ENCODE results near the gene BCL2L1. TPM values are rescaled to one million over a fixed set of nuclear protein-coding genes. Genes with fewer than 3 reads are reported as not detected.

The BCL2L1 gene
- total RNA-seq, 1 experiment from 2014 or later: 53.6 TPM

GRCh38 chr20:31708736-31709534 is 13.7 kb downstream of the BCL2L1 start:
- DNase-seq: no peak
- Histone ChIP-seq H3K27me3 (ENCODE audit: control insufficient read depth, insufficient read depth, low read length) (no peaks in the 10 kb centered on the region), H3K36me3 (replicated peaks; ENCODE audit: control insufficient read depth, insufficient read depth, low read length) (peaks cover 3% of the 10 kb centered on the region), H3K4me3 (ENCODE audit: insufficient read depth, low read depth, low read length) (no peak overlapping the region)

- peak; percentile 78 for DNase-seq
Observed at GRCh38 chr20:31707994-31708735, 14.5 kb downstream of the BCL2L1 start.

GRCh38 chr20:31707258-31707615 is 15.4 kb downstream of the BCL2L1 start:
- Histone ChIP-seq H3K36me3 (replicated peaks; ENCODE audit: control insufficient read depth, insufficient read depth, low read length) (peaks cover 3% of the 10 kb centered on the region), H3K4me3 (ENCODE audit: insufficient read depth, low read depth, low read length) (no peak overlapping the region), H3K27me3 (ENCODE audit: control insufficient read depth, insufficient read depth, low read length) (no peaks in the 10 kb centered on the region)
- DNase-seq: no peak

More at GRCh38 chr20:31707994-31708735, 14.5 kb downstream of the BCL2L1 start:
- H3K36me3 ChIP-seq (replicated peaks; ENCODE audit: control insufficient read depth, insufficient read depth, low read length): peaks cover 3% of the 10 kb centered on the region
- H3K27me3 ChIP-seq (ENCODE audit: control insufficient read depth, insufficient read depth, low read length): no peaks in the 10 kb centered on the region
- no peak overlapping the region for H3K4me3 ChIP-seq (ENCODE audit: insufficient read depth, low read depth, low read length)

GRCh38 chr20:31706607-31707257 is 15.9 kb downstream of the BCL2L1 start:
- DNase-seq: no peak
- H3K36me3 ChIP-seq (replicated peaks; ENCODE audit: control insufficient read depth, insufficient read depth, low read length): peaks cover 3% of the 10 kb centered on the region
- no peak overlapping the region for H3K4me3 ChIP-seq (ENCODE audit: insufficient read depth, low read depth, low read length)
- H3K27me3 ChIP-seq (ENCODE audit: control insufficient read depth, insufficient read depth, low read length): no peaks in the 10 kb centered on the region

- Histone ChIP-seq H3K36me3 (replicated peaks; ENCODE audit: control insufficient read depth, insufficient read depth, low read length) (peaks cover 3% of the 10 kb centered on the region), H3K4me3 (ENCODE audit: insufficient read depth, low read depth, low read length) (no peak overlapping the region), H3K27me3 (ENCODE audit: control insufficient read depth, insufficient read depth, low read length) (no peaks in the 10 kb centered on the region)
- no peak for DNase-seq
Observed at GRCh38 chr20:31705598-31706597, 16.8 kb downstream of the BCL2L1 start.

- Histone ChIP-seq H3K4me3 (ENCODE audit: insufficient read depth, low read depth, low read length) (no peak overlapping the region), H3K27me3 (ENCODE audit: control insufficient read depth, insufficient read depth, low read length) (no peaks in the 10 kb centered on the region), H3K36me3 (replicated peaks; ENCODE audit: control insufficient read depth, insufficient read depth, low read length) (peaks cover 3% of the 10 kb centered on the region)
- no peak for DNase-seq
Observed at GRCh38 chr20:31705191-31705590, 17.5 kb downstream of the BCL2L1 start.

- no peaks in the 10 kb centered on the region for H3K27me3 ChIP-seq (ENCODE audit: control insufficient read depth, insufficient read depth, low read length)
- DNase-seq: peak; percentile 41
- no peak overlapping the region for H3K4me3 ChIP-seq (ENCODE audit: insufficient read depth, low read depth, low read length)
- H3K36me3 ChIP-seq (replicated peaks; ENCODE audit: control insufficient read depth, insufficient read depth, low read length): peaks cover 4% of the 10 kb centered on the region
Observed at GRCh38 chr20:31704225-31705119, 18.2 kb downstream of the BCL2L1 start.

- DNase-seq: no peak
- Histone ChIP-seq H3K27me3 (ENCODE audit: control insufficient read depth, insufficient read depth, low read length) (no peaks in the 10 kb centered on the region), H3K4me3 (ENCODE audit: insufficient read depth, low read depth, low read length) (no peak overlapping the region), H3K36me3 (replicated peaks; ENCODE audit: control insufficient read depth, insufficient read depth, low read length) (0 out of 2 replicates have a peak, but pooled peaks cover 1% of the 10 kb centered on the region)
Observed at GRCh38 chr20:31701591-31701990, 21.1 kb downstream of the BCL2L1 start.

GRCh38 chr20:31700747-31701146 is 21.9 kb downstream of the BCL2L1 start:
- Histone ChIP-seq H3K36me3 (replicated peaks; ENCODE audit: control insufficient read depth, insufficient read depth, low read length) (0 out of 2 replicates have a peak, but pooled peaks cover 1% of the 10 kb centered on the region), H3K4me3 (ENCODE audit: insufficient read depth, low read depth, low read length) (no peak overlapping the region), H3K27me3 (ENCODE audit: control insufficient read depth, insufficient read depth, low read length) (no peaks in the 10 kb centered on the region)
- no peak for DNase-seq

- DNase-seq: no peak
- H3K27me3 ChIP-seq (ENCODE audit: control insufficient read depth, insufficient read depth, low read length): no peaks in the 10 kb centered on the region
- no peak overlapping the region for H3K4me3 ChIP-seq (ENCODE audit: insufficient read depth, low read depth, low read length)
- 0 out of 2 replicates have a peak, but pooled peaks cover 1% of the 10 kb centered on the region for H3K36me3 ChIP-seq (replicated peaks; ENCODE audit: control insufficient read depth, insufficient read depth, low read length)
Observed at GRCh38 chr20:31699801-31700728, 22.6 kb downstream of the BCL2L1 start.

- no peak overlapping the region for H3K4me3 ChIP-seq (ENCODE audit: insufficient read depth, low read depth, low read length)
- no peak for DNase-seq
- H3K27me3 ChIP-seq (ENCODE audit: control insufficient read depth, insufficient read depth, low read length): no peaks in the 10 kb centered on the region
Observed at GRCh38 chr20:31698803-31699718, 23.6 kb downstream of the BCL2L1 start.

More at GRCh38 chr20:31698803-31699718, 23.6 kb downstream of the BCL2L1 start:
- 0 out of 2 replicates have a peak, but pooled peaks cover 1% of the 10 kb centered on the region for H3K36me3 ChIP-seq (replicated peaks; ENCODE audit: control insufficient read depth, insufficient read depth, low read length)

Measured in H7 (cell line).